Cardiac fibroblast (primary cell): ENCODE results near the gene GBX2.

ENCODE experiments used
- DNase-seq, 2 donors: peaks; one replicate each; pipeline versions ENCODE4 v3.0.0 to v3.0.0-alpha.2; 2010; ENCODE audit warnings: low read depth in 2 of 2
- H3K4me3 ChIP-seq, 2 donors: replicated peaks in 1 of 2; 1 replicate in 1 of 2; 2 replicates in 1 of 2; pipeline ENCODE4 v1.5.1; 2011; ENCODE audit warnings: low read depth in 2 of 2, low read length in 2 of 2, mild to moderate bottlenecking in 2 of 2, moderate library complexity in 1 of 2
- TF ChIP-seq, protein P1 (sequence below): IDR thresholded peaks from one replicate; pipeline ENCODE4 v1.5.1; 2011; ENCODE audit warnings: low read depth, mild to moderate bottlenecking, low read length, inconsistent platforms

GBX2 gene

GRCh38 chr2:236164201-236164924 lies 3.8 kb downstream of the GBX2 start:
- peak overlapping the region; percentile 17 to 28 for H3K4me3 ChIP-seq
- DNase-seq = no peak
- TF ChIP-seq, protein P1, sequence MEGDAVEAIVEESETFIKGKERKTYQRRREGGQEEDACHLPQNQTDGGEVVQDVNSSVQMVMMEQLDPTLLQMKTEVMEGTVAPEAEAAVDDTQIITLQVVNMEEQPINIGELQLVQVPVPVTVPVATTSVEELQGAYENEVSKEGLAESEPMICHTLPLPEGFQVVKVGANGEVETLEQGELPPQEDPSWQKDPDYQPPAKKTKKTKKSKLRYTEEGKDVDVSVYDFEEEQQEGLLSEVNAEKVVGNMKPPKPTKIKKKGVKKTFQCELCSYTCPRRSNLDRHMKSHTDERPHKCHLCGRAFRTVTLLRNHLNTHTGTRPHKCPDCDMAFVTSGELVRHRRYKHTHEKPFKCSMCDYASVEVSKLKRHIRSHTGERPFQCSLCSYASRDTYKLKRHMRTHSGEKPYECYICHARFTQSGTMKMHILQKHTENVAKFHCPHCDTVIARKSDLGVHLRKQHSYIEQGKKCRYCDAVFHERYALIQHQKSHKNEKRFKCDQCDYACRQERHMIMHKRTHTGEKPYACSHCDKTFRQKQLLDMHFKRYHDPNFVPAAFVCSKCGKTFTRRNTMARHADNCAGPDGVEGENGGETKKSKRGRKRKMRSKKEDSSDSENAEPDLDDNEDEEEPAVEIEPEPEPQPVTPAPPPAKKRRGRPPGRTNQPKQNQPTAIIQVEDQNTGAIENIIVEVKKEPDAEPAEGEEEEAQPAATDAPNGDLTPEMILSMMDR = no peak

- TF ChIP-seq, protein P1 = no peak
- H3K4me3 ChIP-seq = peak overlapping the region; percentile 5 to 28
- no peak for DNase-seq
These were observed 4.5 kb downstream of the GBX2 start for GRCh38 chr2:236163471-236164200.

GRCh38 chr2:236162882-236163470 lies 5.2 kb downstream of the GBX2 start:
- DNase-seq = no peak
- TF ChIP-seq, protein P1 = no peak
- H3K4me3 ChIP-seq = no peak overlapping the region

DNA sequence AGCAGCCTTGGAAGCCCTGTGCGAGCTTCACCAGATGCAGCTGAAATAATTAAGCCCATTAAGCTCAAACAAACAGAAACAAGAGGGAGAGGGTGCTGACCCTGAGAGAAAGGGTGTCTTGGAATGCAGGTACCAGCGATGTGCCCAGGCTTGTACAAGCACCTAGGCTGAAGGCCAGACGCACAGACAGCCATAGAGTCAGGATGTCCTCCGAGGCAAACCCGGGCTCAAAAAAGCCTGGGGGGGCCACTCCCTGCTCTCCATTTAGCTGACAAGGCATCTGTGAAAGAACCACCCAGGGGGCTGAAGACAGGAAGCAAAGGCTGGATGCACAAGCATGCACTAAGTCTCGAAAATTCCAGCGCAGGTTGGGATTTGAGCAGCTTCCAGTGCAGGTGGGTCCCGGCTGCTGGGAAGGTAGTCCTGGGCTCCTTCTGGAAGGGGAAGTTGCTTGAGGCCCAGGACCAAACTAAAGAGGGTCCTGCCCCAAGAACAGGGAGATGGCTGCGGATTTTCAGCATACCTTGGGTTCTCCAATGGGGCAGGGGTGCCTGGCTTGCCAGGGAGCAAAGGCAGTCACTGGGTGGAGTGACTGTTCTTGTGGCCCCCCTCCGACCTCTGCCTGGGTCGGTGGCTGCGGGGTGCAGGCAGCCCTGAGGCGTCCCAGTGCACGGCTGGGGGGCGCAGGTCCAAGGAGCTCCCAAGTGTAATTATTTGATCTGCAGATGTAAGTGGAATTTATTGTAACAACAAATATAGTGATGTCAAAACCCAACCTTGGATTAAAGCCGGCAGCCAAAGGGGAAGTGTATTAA lies 5.9 kb downstream of the GBX2 start:
- DNase-seq = no peak
- TF ChIP-seq, protein P1 = no peak
- H3K4me3 ChIP-seq = no peak overlapping the region

- H3K4me3 ChIP-seq = no peak overlapping the region
- TF ChIP-seq, protein P1 = no peak
- DNase-seq = no peak
These were observed 6.7 kb downstream of the GBX2 start for GRCh38 chr2:236161531-236161930.

DNA sequence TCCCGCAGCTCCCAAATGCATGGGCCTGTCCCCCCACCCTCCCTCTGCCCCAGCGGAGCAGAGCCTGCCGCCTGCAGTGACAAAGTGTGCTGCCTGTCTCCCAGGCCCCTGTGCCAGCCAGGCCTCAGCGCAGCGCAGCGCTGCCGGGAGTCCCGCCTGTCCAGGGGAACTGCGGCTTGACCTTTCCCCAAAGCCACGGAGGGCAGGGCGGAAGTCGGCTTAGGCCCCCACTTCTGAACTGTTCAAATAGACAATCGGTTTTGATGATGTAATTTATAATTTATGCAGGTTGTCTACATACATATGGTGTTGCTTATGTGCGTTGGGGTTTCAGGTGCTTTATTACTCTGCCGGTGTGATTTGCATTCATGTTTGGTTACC lies 7.1 kb downstream of the GBX2 start:
- no peak overlapping the region for H3K4me3 ChIP-seq
- TF ChIP-seq, protein P1 = no peak
- no peak for DNase-seq
